Anterior cingulate cortex (tissue), 58 donors: ENCODE results near the gene FJX1.
A peak's percentile ranks its signal among the peaks of the same experiment; 100 is the strongest.

Source experiments
- DNase-seq, 58 donors: peaks; one replicate each; lab custom pipeline; 2025; lab: John Stamatoyannopoulos, UW

FJX1 gene

GRCh38 chr11:35602979-35603378, 15.3 kb upstream of the FJX1 start:
- no peak for DNase-seq

- peak in 50 of 58 donors; percentile 3 to 81 (median 45) for DNase-seq
Measured at GRCh38 chr11:35605706-35606105, 12.6 kb upstream of the FJX1 start.

GRCh38 chr11:35606206-35606605, 12.1 kb upstream of the FJX1 start:
- no peak for DNase-seq

DNA sequence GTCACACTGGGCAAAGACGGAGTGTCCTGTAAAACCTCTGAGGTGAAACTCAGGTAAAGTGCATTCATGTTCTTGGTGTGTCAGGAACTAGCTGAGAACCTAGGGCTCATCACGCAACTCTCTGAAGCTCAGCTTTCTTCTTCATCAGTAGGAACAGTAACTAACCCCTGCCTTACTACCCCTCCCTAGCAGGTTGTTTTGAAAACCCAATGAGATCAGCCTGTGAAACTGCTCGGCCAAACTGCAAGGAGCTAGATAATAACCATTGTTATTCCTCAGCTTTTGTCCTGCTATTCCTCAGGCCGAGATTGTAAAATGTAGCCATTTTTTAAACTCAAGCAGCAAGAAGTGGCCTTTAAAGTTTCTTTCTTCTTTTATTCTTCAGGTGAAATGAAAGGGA, 9.8 kb upstream of the FJX1 start:
- no peak for DNase-seq

DNA sequence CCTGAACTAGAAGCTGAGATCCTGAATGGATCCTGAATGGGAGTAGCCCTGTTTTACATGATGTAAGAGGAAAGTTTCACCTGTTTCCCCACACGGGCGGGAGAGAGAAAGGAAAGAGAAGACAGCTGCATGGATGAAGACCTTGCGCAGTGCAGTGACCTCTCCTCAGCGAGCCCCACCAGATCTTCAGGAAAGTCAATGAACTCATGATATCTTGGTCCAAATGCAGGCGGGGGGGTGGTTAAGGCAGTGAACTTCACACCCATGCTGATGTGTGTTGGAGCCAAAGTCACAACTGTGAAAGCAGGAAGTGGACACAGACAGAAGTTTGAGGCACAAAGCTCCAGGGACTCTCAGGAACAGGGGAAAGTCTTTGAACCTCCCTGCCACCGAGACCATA, 8.6 kb upstream of the FJX1 start:
- DNase-seq, result no peak

DNA sequence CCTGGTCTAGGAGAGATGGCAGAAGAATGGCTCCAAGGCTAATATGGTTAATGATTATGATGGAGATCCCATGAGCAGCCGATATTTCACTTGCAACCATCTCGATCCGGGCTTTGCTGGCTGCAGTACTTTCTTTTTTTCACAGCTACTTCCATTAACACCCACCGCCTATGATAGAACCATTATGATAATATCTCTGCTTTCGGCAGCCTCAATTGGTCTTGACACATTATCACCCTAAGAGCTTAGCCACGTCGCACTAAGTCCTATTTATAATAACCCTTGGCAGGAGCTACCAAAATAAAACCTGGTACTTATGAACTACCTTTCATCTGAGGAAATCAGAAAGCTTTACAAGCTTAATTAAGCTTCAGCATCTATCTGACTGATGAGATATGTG, 7.6 kb upstream of the FJX1 start:
- no peak for DNase-seq

GRCh38 chr11:35611741-35612140, 6.5 kb upstream of the FJX1 start:
- DNase-seq, result no peak

- DNase-seq, result no peak
Measured at GRCh38 chr11:35614939-35615569, 3.2 kb upstream of the FJX1 start.

DNA sequence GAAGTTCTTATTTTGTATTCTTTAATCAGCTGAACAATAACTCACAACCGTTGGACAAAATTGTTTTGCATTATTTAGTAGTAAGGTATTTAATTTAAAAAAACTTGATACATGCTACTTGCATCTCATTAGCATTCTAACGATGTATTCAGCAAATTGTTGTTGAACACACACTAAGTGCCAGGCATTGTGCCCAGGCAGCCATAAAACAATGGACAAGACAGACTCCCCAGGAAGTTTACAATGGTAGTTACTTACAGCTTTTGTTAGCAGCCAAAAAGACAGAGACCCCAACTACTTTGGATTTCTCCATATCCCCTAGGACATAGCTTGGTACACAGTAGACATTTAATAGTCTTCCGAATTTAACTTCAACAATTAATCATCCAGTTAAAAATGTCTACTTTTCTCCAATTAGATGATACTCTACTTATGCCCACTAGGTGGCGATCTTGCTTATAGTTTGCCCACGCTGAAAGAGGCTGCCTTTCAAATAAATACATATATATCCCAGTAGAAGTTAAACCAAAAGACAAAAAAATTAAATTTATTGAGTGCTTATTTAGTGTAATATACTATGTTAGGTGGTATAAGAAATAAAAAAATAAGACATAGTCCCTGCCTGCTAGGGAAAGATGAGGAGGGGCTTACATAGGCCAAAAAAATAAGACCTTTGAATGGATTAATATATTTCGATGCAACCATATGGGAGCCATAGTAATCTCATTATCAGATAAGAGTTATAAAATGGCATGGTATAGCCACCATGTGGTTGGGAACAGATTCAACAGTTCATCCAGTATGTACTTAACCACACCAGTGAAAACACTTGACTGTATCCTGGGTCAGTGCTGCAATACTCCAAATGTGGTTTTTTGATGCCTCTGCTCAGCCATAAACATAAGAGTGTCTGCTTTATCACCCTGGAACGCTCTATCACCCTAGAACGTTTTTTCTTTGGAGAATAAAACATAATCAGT, 2.0 kb upstream of the FJX1 start:
- peak in 39 of 58 donors; percentile 2 to 83 (median 43) for DNase-seq

DNA sequence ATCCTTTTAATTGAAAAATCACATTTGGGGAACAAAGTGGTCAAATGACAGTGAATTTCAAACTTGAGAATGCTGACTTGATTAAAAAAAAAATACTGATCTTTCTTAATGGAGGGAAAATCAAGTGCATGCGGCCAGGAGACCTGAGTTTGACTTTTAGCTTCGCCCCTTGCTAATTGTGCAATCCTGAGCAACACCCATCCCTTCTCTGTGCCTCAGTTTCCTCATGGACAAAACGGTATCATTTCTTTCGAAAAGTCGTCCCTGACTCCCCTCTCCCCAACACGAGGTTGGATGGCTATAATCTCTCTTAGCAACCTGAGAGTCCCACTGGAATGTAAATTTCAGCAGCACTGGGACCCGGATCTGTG, 959 bp upstream of the FJX1 start:
- DNase-seq, result no peak

GRCh38 chr11:35618497-35619115, 346 bp downstream of the FJX1 start:
- DNase-seq, result peak in 20 of 58 donors; percentile 8 to 62 (median 32)

- DNase-seq, result peak in 40 of 58 donors; percentile 7 to 75 (median 44)
Measured at GRCh38 chr11:35619116-35619854, 1.0 kb downstream of the FJX1 start.

GRCh38 chr11:35619855-35620640, 1.8 kb downstream of the FJX1 start:
- DNase-seq, result peak in 24 of 58 donors; percentile 3 to 48 (median 23)

DNA sequence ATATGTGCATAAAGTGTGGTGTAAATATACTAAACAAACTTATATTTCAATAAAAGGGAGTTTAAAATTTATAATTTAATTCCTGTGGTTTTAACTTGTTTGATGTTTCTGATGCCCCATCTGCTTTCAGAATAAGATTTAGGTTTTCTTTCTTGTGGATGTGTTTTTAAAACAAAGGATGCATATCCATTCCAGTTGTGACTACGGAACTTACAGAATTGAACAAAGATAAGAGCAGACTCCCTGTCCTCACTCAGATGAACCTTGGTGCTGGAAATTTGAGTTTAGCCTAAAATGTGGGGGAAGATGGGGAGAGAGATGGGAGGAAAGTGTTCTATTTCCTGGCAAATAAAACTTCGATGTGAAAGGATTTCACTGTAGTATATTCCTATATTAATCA, 2.5 kb downstream of the FJX1 start:
- DNase-seq, result no peak

GRCh38 chr11:35621620-35622019, 3.4 kb downstream of the FJX1 start:
- no peak for DNase-seq

DNA sequence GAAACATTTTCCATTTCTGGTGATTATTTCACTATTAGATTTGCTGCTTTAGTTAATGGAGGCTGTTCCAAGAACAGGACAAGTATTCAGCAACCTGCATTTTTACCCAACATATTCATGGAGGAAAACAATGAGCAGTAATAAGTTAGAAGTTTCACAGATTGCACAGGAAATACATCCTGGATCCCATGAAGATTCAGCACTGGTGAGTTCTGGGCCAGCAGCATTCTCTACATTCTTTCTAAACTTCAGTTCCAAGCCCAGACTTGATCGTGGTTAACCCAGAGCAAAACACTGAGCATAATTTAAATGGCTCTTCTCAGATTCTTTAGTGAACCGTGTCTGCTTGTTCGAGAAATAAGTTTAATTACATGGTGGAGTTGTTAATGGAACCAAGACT, 3.8 kb downstream of the FJX1 start:
- DNase-seq, result no peak

DNA sequence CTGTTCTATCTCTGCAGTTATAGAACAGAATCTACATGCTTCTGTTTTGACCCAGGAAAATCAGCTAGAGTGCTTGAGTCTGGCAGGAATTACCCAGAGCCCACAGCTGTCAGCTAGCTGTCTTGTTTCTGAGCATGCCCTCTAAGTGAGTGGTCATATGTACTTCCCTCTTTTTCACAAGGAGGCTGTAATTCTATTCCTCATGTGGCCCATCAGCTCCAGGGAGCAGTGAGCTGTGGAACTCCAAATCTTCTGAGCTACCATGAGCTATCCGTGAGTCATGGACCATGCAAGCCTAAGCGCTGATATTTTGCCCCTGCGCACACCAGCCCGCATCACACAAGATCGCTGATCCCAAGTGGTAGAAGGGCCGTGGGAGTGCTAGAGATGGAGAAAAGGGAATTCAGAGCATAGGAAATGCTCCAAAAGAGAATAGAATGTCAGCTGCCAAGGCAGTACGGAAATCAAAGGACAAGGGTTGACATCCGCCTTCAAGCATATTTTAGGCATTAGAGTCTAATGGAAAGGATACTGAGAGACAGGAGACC, 5.4 kb downstream of the FJX1 start:
- DNase-seq, result no peak

- DNase-seq, result no peak
Measured at GRCh38 chr11:35624316-35624715, 6.1 kb downstream of the FJX1 start.

GRCh38 chr11:35624781-35625180, 6.5 kb downstream of the FJX1 start:
- no peak for DNase-seq

- no peak for DNase-seq
Measured at GRCh38 chr11:35626501-35626900, 8.2 kb downstream of the FJX1 start.
